ENCODE results near the gene MYMK.

DNA sequence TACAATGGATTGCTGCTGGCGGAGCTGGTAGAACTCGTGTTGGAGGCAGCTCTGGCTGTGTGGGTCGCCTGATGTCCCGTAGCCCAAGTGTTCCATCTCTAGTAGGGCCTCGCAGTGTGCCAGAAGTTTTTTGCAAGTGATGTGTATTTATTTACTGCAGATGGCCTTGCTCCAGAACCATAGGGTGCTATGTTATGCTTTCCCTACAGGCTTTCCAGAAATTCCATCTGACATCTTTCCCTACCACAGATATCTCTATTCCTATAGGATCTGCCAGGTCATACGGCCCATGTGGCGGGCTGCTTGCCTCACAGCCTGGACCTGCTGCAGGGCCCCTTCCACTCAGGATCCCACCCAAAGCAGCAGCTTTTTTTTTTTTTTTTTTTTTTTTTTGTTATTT is 26.7 kb upstream of the MYMK start:
- TF ChIP-seq CTCF (IDR thresholded peaks at IDR 0.05) (no peak), POLR2A (IDR thresholded peaks at IDR 0.05) (no peak)
